ENCODE data around the gene EEIG2. TPM values are rescaled to one million over a fixed set of nuclear protein-coding genes. Genes with fewer than 3 reads are reported as not detected.
"Not testable (repeated sequence)": the region's sequence is repeated elsewhere in the genome, so short reads cannot be mapped to it uniquely, and the experiment has no call there.

EEIG2 gene
- total and polyA plus RNA-seq, 7 donors: 0.51 to 2.1 (median 1.0) TPM

DNA sequence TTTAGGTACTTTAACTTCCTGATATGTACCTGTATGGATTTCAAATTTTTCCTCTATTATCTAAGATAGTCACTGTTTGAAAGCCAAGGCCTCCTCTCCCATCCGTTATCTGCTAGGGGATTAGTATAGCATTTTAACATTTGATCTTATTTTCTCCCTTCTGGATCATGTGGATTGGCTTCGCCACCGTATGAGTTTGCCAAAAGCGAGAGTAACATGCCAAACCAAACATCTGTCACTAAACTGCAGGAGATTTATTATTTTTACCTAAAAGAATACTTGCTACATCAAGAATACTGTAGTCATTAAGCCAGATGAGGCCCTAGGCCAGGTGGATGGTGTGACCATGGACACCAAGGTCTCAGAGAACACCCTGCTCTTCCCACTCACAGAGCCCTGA, 28.5 kb upstream of the EEIG2 start:
- Histone ChIP-seq H3K27me3 (ENCODE audit: insufficient read depth in 3 of 3, low read length in 2 of 3) (no peaks in the 10 kb centered on the region), H3K4me1 (no peaks in the 10 kb centered on the region), H3K27ac (no peak overlapping the region), H3K36me3 (ENCODE audit: insufficient read depth in 1 of 2, low read depth in 1 of 2) (no peaks in the 10 kb centered on the region), H3K9me3 (peaks cover 3% of the 10 kb centered on the region), H3K4me3 (no peak overlapping the region)
- DNase-seq: no peak
- TF ChIP-seq, protein P1, sequence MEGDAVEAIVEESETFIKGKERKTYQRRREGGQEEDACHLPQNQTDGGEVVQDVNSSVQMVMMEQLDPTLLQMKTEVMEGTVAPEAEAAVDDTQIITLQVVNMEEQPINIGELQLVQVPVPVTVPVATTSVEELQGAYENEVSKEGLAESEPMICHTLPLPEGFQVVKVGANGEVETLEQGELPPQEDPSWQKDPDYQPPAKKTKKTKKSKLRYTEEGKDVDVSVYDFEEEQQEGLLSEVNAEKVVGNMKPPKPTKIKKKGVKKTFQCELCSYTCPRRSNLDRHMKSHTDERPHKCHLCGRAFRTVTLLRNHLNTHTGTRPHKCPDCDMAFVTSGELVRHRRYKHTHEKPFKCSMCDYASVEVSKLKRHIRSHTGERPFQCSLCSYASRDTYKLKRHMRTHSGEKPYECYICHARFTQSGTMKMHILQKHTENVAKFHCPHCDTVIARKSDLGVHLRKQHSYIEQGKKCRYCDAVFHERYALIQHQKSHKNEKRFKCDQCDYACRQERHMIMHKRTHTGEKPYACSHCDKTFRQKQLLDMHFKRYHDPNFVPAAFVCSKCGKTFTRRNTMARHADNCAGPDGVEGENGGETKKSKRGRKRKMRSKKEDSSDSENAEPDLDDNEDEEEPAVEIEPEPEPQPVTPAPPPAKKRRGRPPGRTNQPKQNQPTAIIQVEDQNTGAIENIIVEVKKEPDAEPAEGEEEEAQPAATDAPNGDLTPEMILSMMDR (IDR thresholded peaks at IDR 0.05): no peak
- 25 to 38% (median 31%) methylated on average over 4 of the region's 4 CpGs for WGBS, 3 donors
- intact Hi-C loops (cut with DNase I): no loop called here
- no peak for ATAC-seq

DNA sequence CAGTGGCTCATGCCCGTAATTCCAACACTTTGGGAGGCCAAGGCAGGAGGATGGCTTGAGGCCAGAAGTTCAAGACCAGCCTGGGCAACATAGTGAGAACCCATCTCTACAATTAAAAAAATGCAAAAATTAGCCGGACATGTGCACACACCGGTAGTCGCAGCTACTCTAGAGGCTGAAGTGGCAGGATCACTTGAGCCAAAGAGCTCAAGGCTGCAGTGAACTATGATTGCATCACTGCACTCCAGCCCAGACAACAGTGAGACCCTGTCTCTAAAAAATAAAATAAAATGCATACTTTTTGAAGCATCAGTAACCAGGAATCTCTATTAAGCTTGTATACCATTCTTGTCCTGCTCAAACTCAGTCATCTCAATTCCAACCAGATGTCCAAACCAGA, 27.2 kb upstream of the EEIG2 start:
- Histone ChIP-seq H3K27ac (no peak overlapping the region), H3K9me3 (peaks cover 2% of the 10 kb centered on the region), H3K4me3 (no peak overlapping the region), H3K36me3 (ENCODE audit: insufficient read depth in 1 of 2, low read depth in 1 of 2) (no peaks in the 10 kb centered on the region), H3K4me1 (no peaks in the 10 kb centered on the region), H3K27me3 (ENCODE audit: insufficient read depth in 3 of 3, low read length in 2 of 3) (no peaks in the 10 kb centered on the region)
- ATAC-seq (no peak), DNase-seq (no peak)
- TF ChIP-seq, protein P1 (IDR thresholded peaks at IDR 0.05): no peak
- WGBS, 3 donors: 58 to 66% (median 58%) methylated on average over 4 of the region's 4 CpGs
- intact Hi-C loops (cut with DNase I): no loop called here

DNA sequence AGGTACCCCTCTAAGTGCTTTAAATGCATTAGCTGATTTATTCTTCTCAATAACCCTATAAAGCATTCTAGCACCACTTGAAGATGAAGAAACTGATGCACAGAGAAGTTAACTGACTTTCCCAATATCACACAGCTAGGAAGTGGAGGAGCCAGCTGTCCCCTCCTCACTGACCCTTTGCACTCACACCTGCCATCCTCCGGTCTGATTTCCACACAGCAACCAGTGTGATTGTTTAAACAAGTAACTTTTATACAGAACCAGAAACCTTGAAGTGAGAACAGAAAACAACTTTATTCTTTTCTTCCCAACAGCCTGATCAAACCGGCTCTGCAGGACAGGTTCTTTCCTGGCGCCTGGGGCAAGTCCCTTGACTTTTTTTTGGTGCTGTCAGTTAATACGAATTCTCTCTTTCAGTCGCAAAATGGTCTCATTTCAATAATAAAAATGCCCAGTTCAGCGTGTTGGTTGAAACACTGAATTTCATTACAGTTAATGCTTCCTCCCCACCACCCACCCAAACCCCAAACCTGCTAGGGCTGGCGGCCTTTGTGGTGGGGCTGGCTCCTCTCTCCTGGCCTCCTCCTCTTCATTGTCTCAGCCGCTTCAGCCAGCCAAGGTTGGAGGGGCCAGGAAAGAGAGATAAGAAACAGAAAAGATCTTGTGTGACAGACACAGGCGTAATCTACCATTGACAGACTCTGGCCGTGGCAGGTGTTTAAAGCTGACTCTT, 26.4 kb upstream of the EEIG2 start:
- H3K4me1 ChIP-seq: no peaks in the 10 kb centered on the region
- no peak overlapping the region for H3K27ac ChIP-seq
- 58 to 66% (median 60%) methylated on average over 10 of the region's 10 CpGs for WGBS, 3 donors
- no peak overlapping the region for H3K4me3 ChIP-seq
- TF ChIP-seq, protein P1 (IDR thresholded peaks at IDR 0.05): no peak
- no peaks in the 10 kb centered on the region for H3K36me3 ChIP-seq (ENCODE audit: insufficient read depth in 1 of 2, low read depth in 1 of 2)
- no peaks in the 10 kb centered on the region for H3K27me3 ChIP-seq (ENCODE audit: insufficient read depth in 3 of 3, low read length in 2 of 3)
- intact Hi-C loops (cut with DNase I): no loop called here
- ATAC-seq (no peak), DNase-seq (no peak)
- H3K9me3 ChIP-seq: no peaks in the 10 kb centered on the region

DNA sequence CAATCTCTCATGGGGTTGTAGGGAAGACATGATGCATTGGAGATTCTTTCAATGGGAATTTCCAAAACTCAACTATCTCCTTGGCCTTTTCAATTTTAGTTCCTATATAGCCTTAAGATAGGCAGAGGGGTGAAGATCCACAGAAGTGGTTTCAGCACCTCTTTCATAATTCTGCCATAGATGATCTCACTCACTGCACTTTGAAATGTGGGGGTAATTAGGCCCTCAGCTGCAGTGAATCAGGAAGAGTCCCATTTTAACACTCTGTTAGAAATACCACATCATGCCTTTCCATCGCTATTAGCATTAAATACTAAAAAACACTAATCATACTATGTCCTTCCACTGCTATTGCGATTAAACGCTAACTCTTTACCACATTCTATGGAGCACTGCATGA, 25.1 kb upstream of the EEIG2 start:
- Histone ChIP-seq H3K27ac (no peak overlapping the region), H3K4me3 (no peak overlapping the region), H3K27me3 (ENCODE audit: insufficient read depth in 3 of 3, low read length in 2 of 3) (no peaks in the 10 kb centered on the region), H3K4me1 (no peaks in the 10 kb centered on the region), H3K36me3 (ENCODE audit: insufficient read depth in 1 of 2, low read depth in 1 of 2) (no peaks in the 10 kb centered on the region), H3K9me3 (no peaks in the 10 kb centered on the region)
- TF ChIP-seq, protein P1 (IDR thresholded peaks at IDR 0.05): no peak
- WGBS, 3 donors: 97 to 99% (median 97%) methylated on average over 3 of the region's 3 CpGs
- intact Hi-C loops (cut with DNase I): no loop called here
- ATAC-seq (no peak), DNase-seq (no peak)

DNA sequence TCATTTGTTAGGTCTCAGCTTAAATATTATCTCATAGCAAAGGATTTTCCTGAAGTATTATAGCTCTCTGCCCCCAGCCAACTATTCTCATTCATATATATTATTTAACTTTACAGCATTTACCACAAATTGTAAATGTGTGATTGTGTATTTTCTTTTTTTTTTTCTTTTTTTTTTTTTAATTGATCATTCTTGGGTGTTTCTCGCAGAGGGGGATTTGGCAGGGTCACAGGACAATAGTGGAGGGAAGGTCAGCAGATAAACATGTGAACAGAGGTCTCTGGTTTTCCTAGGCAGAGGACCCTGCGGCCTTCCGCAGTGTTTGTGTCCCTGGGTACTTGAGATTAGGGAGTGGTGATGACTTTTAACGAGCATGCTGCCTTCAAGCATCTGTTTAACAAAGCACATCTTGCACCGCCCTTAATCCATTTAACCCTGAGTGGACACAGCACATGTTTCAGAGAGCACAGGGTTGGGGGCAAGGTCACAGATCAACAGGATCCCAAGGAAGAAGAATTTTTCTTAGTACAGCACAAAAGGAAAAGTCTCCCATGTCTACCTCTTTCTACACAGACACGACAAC, 24.5 kb upstream of the EEIG2 start:
- H3K4me1 ChIP-seq; DNase-seq; intact Hi-C loops (cut with DNase I); H3K27ac ChIP-seq; H3K27me3 ChIP-seq (ENCODE audit: insufficient read depth in 3 of 3, low read length in 2 of 3); ATAC-seq; H3K9me3 ChIP-seq; H3K36me3 ChIP-seq (ENCODE audit: insufficient read depth in 1 of 2, low read depth in 1 of 2); H3K4me3 ChIP-seq: not testable (repeated sequence)
- 75 to 90% (median 80%) methylated on average over 2 of the region's 6 CpGs for WGBS, 3 donors

DNA sequence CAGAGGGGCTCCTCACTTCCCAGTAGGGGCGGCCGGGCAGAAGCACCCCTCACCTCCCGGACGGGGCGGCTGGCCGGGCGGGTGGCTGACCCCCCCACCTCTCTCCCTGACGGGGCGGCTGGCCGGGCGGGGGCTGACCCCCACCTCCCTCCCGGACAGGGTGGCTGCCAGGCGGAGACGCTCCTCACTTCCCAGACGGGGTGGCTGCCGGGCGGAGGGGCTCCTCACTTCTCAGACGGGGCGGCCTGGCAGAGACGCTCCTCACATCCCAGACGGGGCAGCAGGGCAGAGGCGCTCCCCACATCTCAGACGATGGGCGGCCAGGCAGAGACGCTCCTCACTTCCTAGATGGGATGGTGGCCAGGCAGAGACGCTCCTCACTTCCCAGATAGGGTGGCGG, 23.9 kb upstream of the EEIG2 start:
- DNase-seq; H3K27ac ChIP-seq; ATAC-seq; H3K9me3 ChIP-seq; intact Hi-C loops (cut with DNase I); H3K36me3 ChIP-seq (ENCODE audit: insufficient read depth in 1 of 2, low read depth in 1 of 2); H3K4me1 ChIP-seq; H3K27me3 ChIP-seq (ENCODE audit: insufficient read depth in 3 of 3, low read length in 2 of 3); H3K4me3 ChIP-seq: not testable (repeated sequence)
- 96 to 97% (median 96%) methylated on average over 19 to 27 of the region's 27 CpGs for WGBS, 3 donors

DNA sequence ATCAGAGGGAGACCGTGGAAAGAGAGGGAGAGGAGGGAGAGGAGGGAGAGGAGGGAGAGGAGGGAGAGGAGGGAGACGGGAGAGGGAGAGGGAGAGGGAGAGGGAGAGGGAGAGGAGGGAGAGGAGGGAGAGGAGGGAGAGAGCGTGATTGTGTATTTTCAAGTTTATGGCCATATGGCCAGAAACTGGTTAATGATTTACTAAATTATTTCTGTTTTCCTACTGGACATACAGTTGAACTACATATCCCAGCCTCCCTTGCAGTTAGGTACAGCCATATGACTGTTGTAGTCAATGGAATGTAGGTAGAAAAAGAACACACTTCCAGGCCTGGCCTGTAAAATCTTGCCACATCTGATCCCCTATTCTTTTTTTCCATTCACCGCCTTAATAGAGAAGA, 23.1 kb upstream of the EEIG2 start:
- WGBS, 3 donors: 87 to 96% (median 95%) methylated on average over 2 to 4 of the region's 4 CpGs

More for the DNA sequence above, 23.1 kb upstream of the EEIG2 start:
- H3K27ac ChIP-seq; DNase-seq; ATAC-seq; intact Hi-C loops (cut with DNase I); H3K27me3 ChIP-seq (ENCODE audit: insufficient read depth in 3 of 3, low read length in 2 of 3); H3K9me3 ChIP-seq; H3K36me3 ChIP-seq (ENCODE audit: insufficient read depth in 1 of 2, low read depth in 1 of 2); H3K4me3 ChIP-seq; H3K4me1 ChIP-seq: not testable (repeated sequence)

Measured in psoas muscle (tissue), 8 donors.